ENCODE results near the gene RNF133.
"Not testable (repeated sequence)": the region's sequence is repeated elsewhere in the genome, so short reads cannot be mapped to it uniquely, and the experiment has no call there.

DNA sequence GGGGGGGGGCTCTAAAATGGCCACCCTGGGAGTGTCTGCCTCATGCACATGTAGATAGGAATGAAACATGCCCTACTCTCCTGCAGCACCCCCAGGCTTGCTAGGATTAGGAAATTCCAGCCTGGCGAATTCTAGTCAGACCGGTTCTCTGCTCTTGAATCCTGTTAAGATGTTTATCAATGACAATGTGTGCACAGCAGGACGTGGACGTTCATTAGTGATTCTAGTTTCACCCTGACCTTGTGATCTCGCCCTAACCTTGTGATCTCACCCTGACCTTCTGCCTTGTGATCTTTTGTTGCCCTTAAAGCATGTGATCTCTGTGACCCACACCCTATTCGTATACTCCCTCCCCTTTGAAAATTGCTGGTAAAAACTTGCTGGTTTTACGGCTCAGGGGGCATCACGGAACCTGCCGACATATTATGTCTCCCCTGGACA lies 19.6 kb downstream of the RNF133 start:
- TF ChIP-seq, protein P1, sequence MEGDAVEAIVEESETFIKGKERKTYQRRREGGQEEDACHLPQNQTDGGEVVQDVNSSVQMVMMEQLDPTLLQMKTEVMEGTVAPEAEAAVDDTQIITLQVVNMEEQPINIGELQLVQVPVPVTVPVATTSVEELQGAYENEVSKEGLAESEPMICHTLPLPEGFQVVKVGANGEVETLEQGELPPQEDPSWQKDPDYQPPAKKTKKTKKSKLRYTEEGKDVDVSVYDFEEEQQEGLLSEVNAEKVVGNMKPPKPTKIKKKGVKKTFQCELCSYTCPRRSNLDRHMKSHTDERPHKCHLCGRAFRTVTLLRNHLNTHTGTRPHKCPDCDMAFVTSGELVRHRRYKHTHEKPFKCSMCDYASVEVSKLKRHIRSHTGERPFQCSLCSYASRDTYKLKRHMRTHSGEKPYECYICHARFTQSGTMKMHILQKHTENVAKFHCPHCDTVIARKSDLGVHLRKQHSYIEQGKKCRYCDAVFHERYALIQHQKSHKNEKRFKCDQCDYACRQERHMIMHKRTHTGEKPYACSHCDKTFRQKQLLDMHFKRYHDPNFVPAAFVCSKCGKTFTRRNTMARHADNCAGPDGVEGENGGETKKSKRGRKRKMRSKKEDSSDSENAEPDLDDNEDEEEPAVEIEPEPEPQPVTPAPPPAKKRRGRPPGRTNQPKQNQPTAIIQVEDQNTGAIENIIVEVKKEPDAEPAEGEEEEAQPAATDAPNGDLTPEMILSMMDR (IDR thresholded peaks at IDR 0.05) = not testable (repeated sequence)
- TF ChIP-seq POLR2A (IDR thresholded peaks at IDR 0.05) = not testable (repeated sequence)
